GM18861 (cell line): ENCODE results near the gene MMRN2.

Experiments used
- ATAC-seq: cut with Tn5 transposase; IDR thresholded peaks from one replicate; pipeline ENCODE4 v1.9.1; 2021; ENCODE audit not compliant: unreplicated experiment

MMRN2 gene

GRCh38 chr10:86969421-86970041 is 12.1 kb upstream of the MMRN2 start:
- ATAC-seq = no peak

GRCh38 chr10:86968994-86969355 is 11.6 kb upstream of the MMRN2 start:
- ATAC-seq = no peak

- no peak for ATAC-seq
These were observed 11.0 kb upstream of the MMRN2 start, which contains the start of gene ADIRF for GRCh38 chr10:86968271-86968993. Gene ADIRF (plus strand): TSS chr10:86968482. CDS start chr10:86968545, 63 bp downstream.

- no peak for ATAC-seq
These were observed 10.1 kb upstream of the MMRN2 start for GRCh38 chr10:86967481-86967941.

GRCh38 chr10:86965986-86966654 is 8.7 kb upstream of the MMRN2 start:
- peak; percentile 22 for ATAC-seq

- ATAC-seq = no peak
These were observed 7.4 kb upstream of the MMRN2 start for GRCh38 chr10:86964847-86965190.

GRCh38 chr10:86964061-86964846 is 6.8 kb upstream of the MMRN2 start:
- ATAC-seq = no peak

GRCh38 chr10:86963341-86963919 is 6.0 kb upstream of the MMRN2 start:
- no peak for ATAC-seq

- ATAC-seq = no peak
These were observed 5.5 kb upstream of the MMRN2 start for GRCh38 chr10:86962981-86963310.

- ATAC-seq = no peak
These were observed 4.9 kb upstream of the MMRN2 start for GRCh38 chr10:86962136-86962980.

GRCh38 chr10:86961481-86962091 is 4.2 kb upstream of the MMRN2 start:
- ATAC-seq = no peak

GRCh38 chr10:86960863-86961434 is 3.5 kb upstream of the MMRN2 start:
- no peak for ATAC-seq

- ATAC-seq = no peak
These were observed 2.8 kb upstream of the MMRN2 start for GRCh38 chr10:86960003-86960862.

GRCh38 chr10:86959737-86960002 is 2.3 kb upstream of the MMRN2 start:
- no peak for ATAC-seq

GRCh38 chr10:86958901-86959736 is 1.7 kb upstream of the MMRN2 start:
- no peak for ATAC-seq

- ATAC-seq = no peak
These were observed 893 bp upstream of the MMRN2 start, which contains the start of gene SNCG for GRCh38 chr10:86958116-86958900. Gene SNCG (plus strand): TSS chr10:86958599. CDS start chr10:86958698, 99 bp downstream.

- no peak for ATAC-seq
These were observed 467 bp downstream of the MMRN2 start for GRCh38 chr10:86956848-86957448.
